Measurements from ENCODE around the gene KCTD3. TPM values are rescaled to one million over a fixed set of nuclear protein-coding genes. Genes with fewer than 3 reads are reported as not detected.

KCTD3 gene
- total RNA-seq, 1 experiment from 2014 or later, result 46.7 TPM

DNA sequence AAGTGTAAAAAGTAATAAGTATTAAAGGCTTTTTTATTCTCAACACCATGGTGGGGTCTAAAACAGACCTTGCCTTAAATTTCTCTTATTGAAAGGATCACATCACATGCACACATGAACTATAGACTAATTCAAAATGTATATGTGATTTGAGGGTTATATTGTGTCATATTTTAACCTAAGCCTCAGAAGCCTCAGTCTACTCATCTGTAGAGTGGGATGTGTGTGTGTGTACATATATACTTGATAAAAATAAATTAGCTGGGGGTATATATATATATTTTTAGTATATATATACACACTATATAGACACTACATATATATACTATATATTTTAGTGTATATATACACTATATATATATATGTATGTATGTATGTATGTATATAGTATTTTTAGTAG is 58.8 kb downstream of the KCTD3 start:
- Histone ChIP-seq H3K36me3 (ENCODE audit: control insufficient read depth in 1 of 2, insufficient read depth in 2 of 2, low read length in 2 of 2) (no peaks in the 10 kb centered on the region), H3K27ac (ENCODE audit: low read depth, low read length) (no peak overlapping the region), H2AFZ (ENCODE audit: low read depth, low read length, poor library complexity, severe bottlenecking) (no peak overlapping the region), H3K9me3 (ENCODE audit: control insufficient read depth in 1 of 2, insufficient read depth in 1 of 2, low read depth in 1 of 2, low read length in 2 of 2) (no peaks in the 10 kb centered on the region), H3K9ac (ENCODE audit: low read length) (no peak overlapping the region), H3K9me2 (ENCODE audit: insufficient read depth) (no peaks in the 10 kb centered on the region), H4K20me1 (ENCODE audit: insufficient read depth) (no peaks in the 10 kb centered on the region), H3K4me2 (ENCODE audit: low read length) (no peak overlapping the region), H3K27me3 (ENCODE audit: insufficient read depth, low read length) (no peaks in the 10 kb centered on the region), H3K4me1 (ENCODE audit: control insufficient read depth in 1 of 2, insufficient read depth in 2 of 2, low read length in 2 of 2) (no peaks in the 10 kb centered on the region), H3K79me2 (ENCODE audit: insufficient read depth, low read length) (no peaks in the 10 kb centered on the region), H3K4me3 (replicated peaks in 1 of 2; ENCODE audit: low read depth in 1 of 2, low read length in 2 of 2) (no peak overlapping the region)
- intact Hi-C loops (cut with micrococcal nuclease), result no loop called here
- ChIA-PET RAD21 (ENCODE audit: low non-redundant PET in 1 of 2, low total read pairs in 2 of 2, uncharacterized antibody in 2 of 2, unreplicated experiment in 2 of 2) (no interaction called here), POLR2A (no interaction called here), CTCF (no interaction called here)
- ATAC-seq (no peak), DNase-seq (ENCODE audit: low read depth, low spot score) (no peak)
- BruUV-seq (replicated peaks), result no TSS peak
- TF ChIP-seq EGR1 (IDR thresholded peaks at IDR 0.05; ENCODE audit: low read depth), result no peak
- no peak for TF ChIP-seq FOSL1 (IDR thresholded peaks at IDR 0.05; ENCODE audit: low read depth)

DNA sequence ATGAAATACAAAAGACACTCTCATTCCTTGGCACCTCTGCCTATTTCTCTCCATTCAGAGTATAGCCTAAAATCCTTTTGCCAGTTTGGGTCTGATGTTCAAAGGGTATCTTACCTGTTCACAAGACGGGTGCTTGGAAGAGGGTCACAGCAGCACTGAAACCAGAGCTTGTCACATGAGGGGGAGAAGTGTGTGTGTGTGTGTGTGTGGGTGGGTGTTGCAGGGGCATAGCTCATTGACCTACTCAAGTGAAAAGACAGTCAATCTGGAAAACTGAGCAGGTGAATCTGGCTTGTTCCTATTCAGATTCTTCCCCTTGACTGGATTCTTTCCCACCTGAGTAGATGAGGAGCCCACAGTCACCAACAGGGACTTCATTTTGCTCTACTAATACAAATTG is 63.9 kb downstream of the KCTD3 start:
- H3K27ac ChIP-seq (ENCODE audit: low read depth, low read length), result no peak overlapping the region
- no peaks in the 10 kb centered on the region for H4K20me1 ChIP-seq (ENCODE audit: insufficient read depth)
- ChIA-PET RAD21 (ENCODE audit: low non-redundant PET in 1 of 2, low total read pairs in 2 of 2, uncharacterized antibody in 2 of 2, unreplicated experiment in 2 of 2) (no interaction called here), POLR2A (no interaction called here), CTCF (no interaction called here)
- no peak for DNase-seq (ENCODE audit: low read depth, low spot score)
- ATAC-seq, result no peak
- H2AFZ ChIP-seq (ENCODE audit: low read depth, low read length, poor library complexity, severe bottlenecking), result no peak overlapping the region
- H3K4me1 ChIP-seq (ENCODE audit: control insufficient read depth in 1 of 2, insufficient read depth in 2 of 2, low read length in 2 of 2), result peaks cover 0 to 3% of the 10 kb centered on the region in 2 experiments; a peak in 1 of 4 replicates
- H3K9me2 ChIP-seq (ENCODE audit: insufficient read depth), result no peaks in the 10 kb centered on the region
- H3K79me2 ChIP-seq (ENCODE audit: insufficient read depth, low read length), result no peaks in the 10 kb centered on the region
- H3K4me3 ChIP-seq (replicated peaks in 1 of 2; ENCODE audit: low read depth in 1 of 2, low read length in 2 of 2), result no peak overlapping the region
- H3K36me3 ChIP-seq (ENCODE audit: control insufficient read depth in 1 of 2, insufficient read depth in 2 of 2, low read length in 2 of 2), result no peaks in the 10 kb centered on the region
- H3K27me3 ChIP-seq (ENCODE audit: insufficient read depth, low read length), result no peaks in the 10 kb centered on the region
- H3K9ac ChIP-seq (ENCODE audit: low read length), result no peak overlapping the region
- no TSS peak for BruUV-seq (replicated peaks)
- no peak overlapping the region for H3K4me2 ChIP-seq (ENCODE audit: low read length)
- intact Hi-C loops (cut with micrococcal nuclease), result no loop called here
- no peaks in the 10 kb centered on the region for H3K9me3 ChIP-seq (ENCODE audit: control insufficient read depth in 1 of 2, insufficient read depth in 1 of 2, low read depth in 1 of 2, low read length in 2 of 2)
- TF ChIP-seq, protein P1, sequence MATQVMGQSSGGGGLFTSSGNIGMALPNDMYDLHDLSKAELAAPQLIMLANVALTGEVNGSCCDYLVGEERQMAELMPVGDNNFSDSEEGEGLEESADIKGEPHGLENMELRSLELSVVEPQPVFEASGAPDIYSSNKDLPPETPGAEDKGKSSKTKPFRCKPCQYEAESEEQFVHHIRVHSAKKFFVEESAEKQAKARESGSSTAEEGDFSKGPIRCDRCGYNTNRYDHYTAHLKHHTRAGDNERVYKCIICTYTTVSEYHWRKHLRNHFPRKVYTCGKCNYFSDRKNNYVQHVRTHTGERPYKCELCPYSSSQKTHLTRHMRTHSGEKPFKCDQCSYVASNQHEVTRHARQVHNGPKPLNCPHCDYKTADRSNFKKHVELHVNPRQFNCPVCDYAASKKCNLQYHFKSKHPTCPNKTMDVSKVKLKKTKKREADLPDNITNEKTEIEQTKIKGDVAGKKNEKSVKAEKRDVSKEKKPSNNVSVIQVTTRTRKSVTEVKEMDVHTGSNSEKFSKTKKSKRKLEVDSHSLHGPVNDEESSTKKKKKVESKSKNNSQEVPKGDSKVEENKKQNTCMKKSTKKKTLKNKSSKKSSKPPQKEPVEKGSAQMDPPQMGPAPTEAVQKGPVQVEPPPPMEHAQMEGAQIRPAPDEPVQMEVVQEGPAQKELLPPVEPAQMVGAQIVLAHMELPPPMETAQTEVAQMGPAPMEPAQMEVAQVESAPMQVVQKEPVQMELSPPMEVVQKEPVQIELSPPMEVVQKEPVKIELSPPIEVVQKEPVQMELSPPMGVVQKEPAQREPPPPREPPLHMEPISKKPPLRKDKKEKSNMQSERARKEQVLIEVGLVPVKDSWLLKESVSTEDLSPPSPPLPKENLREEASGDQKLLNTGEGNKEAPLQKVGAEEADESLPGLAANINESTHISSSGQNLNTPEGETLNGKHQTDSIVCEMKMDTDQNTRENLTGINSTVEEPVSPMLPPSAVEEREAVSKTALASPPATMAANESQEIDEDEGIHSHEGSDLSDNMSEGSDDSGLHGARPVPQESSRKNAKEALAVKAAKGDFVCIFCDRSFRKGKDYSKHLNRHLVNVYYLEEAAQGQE (IDR thresholded peaks at IDR 0.05; ENCODE audit: low read depth), result no peak
- TF ChIP-seq TCF7L2 (IDR thresholded peaks at IDR 0.05; ENCODE audit: borderline replicate concordance, extremely low read depth, insufficient read depth, insufficient read length), result no peak
- TF ChIP-seq CEBPB (IDR thresholded peaks at IDR 0.05; ENCODE audit: low read depth), result no peak
- TF ChIP-seq ZFX (IDR thresholded peaks at IDR 0.05), result no peak
- no peak for TF ChIP-seq SIN3A (IDR thresholded peaks at IDR 0.05; ENCODE audit: low read depth)
- TF ChIP-seq, protein P2, sequence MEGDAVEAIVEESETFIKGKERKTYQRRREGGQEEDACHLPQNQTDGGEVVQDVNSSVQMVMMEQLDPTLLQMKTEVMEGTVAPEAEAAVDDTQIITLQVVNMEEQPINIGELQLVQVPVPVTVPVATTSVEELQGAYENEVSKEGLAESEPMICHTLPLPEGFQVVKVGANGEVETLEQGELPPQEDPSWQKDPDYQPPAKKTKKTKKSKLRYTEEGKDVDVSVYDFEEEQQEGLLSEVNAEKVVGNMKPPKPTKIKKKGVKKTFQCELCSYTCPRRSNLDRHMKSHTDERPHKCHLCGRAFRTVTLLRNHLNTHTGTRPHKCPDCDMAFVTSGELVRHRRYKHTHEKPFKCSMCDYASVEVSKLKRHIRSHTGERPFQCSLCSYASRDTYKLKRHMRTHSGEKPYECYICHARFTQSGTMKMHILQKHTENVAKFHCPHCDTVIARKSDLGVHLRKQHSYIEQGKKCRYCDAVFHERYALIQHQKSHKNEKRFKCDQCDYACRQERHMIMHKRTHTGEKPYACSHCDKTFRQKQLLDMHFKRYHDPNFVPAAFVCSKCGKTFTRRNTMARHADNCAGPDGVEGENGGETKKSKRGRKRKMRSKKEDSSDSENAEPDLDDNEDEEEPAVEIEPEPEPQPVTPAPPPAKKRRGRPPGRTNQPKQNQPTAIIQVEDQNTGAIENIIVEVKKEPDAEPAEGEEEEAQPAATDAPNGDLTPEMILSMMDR (IDR thresholded peaks at IDR 0.05 in 2 of 3, conservative IDR thresholded peaks at IDR 0.05 in 1 of 3; ENCODE audit: borderline replicate concordance in 1 of 3, insufficient read depth in 1 of 3, low read depth in 2 of 3, low read length in 2 of 3), result no peak
- no peak for TF ChIP-seq EZH2phosphoT487 (IDR thresholded peaks at IDR 0.05; ENCODE audit: borderline replicate concordance)
- TF ChIP-seq RAD21 (IDR thresholded peaks at IDR 0.05; ENCODE audit: low read depth), result no peak
- TF ChIP-seq POLR2A (IDR thresholded peaks at IDR 0.05; ENCODE audit: borderline replicate concordance, extremely low read depth, insufficient read depth, insufficient read length), result no peak
- no peak for TF ChIP-seq SP1 (IDR thresholded peaks at IDR 0.05; ENCODE audit: low read depth)
- TF ChIP-seq EZH2 (IDR thresholded peaks at IDR 0.05), result no peak
- no peak for TF ChIP-seq YY1 (IDR thresholded peaks at IDR 0.05; ENCODE audit: extremely low read depth, insufficient replicate concordance, low read depth, low read length)
- no peak for TF ChIP-seq POLR2AphosphoS5 (IDR thresholded peaks at IDR 0.05; ENCODE audit: low read depth, low read length)
- no peak for TF ChIP-seq SRF (IDR thresholded peaks at IDR 0.05; ENCODE audit: low read depth)
- TF ChIP-seq, protein P3, sequence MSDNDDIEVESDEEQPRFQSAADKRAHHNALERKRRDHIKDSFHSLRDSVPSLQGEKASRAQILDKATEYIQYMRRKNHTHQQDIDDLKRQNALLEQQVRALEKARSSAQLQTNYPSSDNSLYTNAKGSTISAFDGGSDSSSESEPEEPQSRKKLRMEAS (IDR thresholded peaks at IDR 0.05), result no peak
